ENCODE measurements around the gene PYGL. TPM values are rescaled to one million over a fixed set of nuclear protein-coding genes. Genes with fewer than 3 reads are reported as not detected.
"Not testable (repeated sequence)": the region's sequence is repeated elsewhere in the genome, so short reads cannot be mapped to it uniquely, and the experiment has no call there.

PYGL gene
- total RNA-seq, 1 experiment from 2014 or later = 199 TPM

- in situ Hi-C loops (cut with HindIII; ENCODE audit: low pct_unique_long_range_greater_than_20kb, low sequenced_read_pairs) = no loop called here
- DNase-seq (ENCODE audit: low read depth, low spot score) = no peak
Measured at GRCh38 chr14:50936016-50936340, 8.3 kb downstream of the PYGL start.

GRCh38 chr14:50935126-50936015, 8.9 kb downstream of the PYGL start:
- DNase-seq (ENCODE audit: low read depth, low spot score) = no peak
- in situ Hi-C loops (cut with HindIII; ENCODE audit: low pct_unique_long_range_greater_than_20kb, low sequenced_read_pairs) = no loop called here

- no peak for DNase-seq (ENCODE audit: low read depth, low spot score)
- in situ Hi-C loops (cut with HindIII; ENCODE audit: low pct_unique_long_range_greater_than_20kb, low sequenced_read_pairs) = no loop called here
Measured at GRCh38 chr14:50932592-50933495, 11.4 kb downstream of the PYGL start.

- in situ Hi-C loops (cut with HindIII; ENCODE audit: low pct_unique_long_range_greater_than_20kb, low sequenced_read_pairs) = no loop called here
- no peak for DNase-seq (ENCODE audit: low read depth, low spot score)
Measured at GRCh38 chr14:50932156-50932555, 12.1 kb downstream of the PYGL start.

GRCh38 chr14:50931559-50931958, 12.7 kb downstream of the PYGL start:
- no peak for DNase-seq (ENCODE audit: low read depth, low spot score)
- in situ Hi-C loops (cut with HindIII; ENCODE audit: low pct_unique_long_range_greater_than_20kb, low sequenced_read_pairs) = no loop called here

GRCh38 chr14:50929506-50929905, 14.8 kb downstream of the PYGL start:
- no peak for DNase-seq (ENCODE audit: low read depth, low spot score)
- in situ Hi-C loops (cut with HindIII; ENCODE audit: low pct_unique_long_range_greater_than_20kb, low sequenced_read_pairs) = no loop called here

- DNase-seq (ENCODE audit: low read depth, low spot score) = no peak
- in situ Hi-C loops (cut with HindIII; ENCODE audit: low pct_unique_long_range_greater_than_20kb, low sequenced_read_pairs) = no loop called here
Measured at GRCh38 chr14:50928002-50928635, 16.2 kb downstream of the PYGL start.

- in situ Hi-C loops (cut with HindIII; ENCODE audit: low pct_unique_long_range_greater_than_20kb, low sequenced_read_pairs) = no loop called here
- no peak for DNase-seq (ENCODE audit: low read depth, low spot score)
Measured at GRCh38 chr14:50926851-50927386, 17.4 kb downstream of the PYGL start.

- no peak for DNase-seq (ENCODE audit: low read depth, low spot score)
- in situ Hi-C loops (cut with HindIII; ENCODE audit: low pct_unique_long_range_greater_than_20kb, low sequenced_read_pairs) = no loop called here
Measured at GRCh38 chr14:50924843-50925242, 19.4 kb downstream of the PYGL start.

- DNase-seq (ENCODE audit: low read depth, low spot score) = no peak
- in situ Hi-C loops (cut with HindIII; ENCODE audit: low pct_unique_long_range_greater_than_20kb, low sequenced_read_pairs) = no loop called here
Measured at GRCh38 chr14:50924236-50924635, 20.0 kb downstream of the PYGL start.

GRCh38 chr14:50922803-50923202, 21.5 kb downstream of the PYGL start:
- in situ Hi-C loops (cut with HindIII; ENCODE audit: low pct_unique_long_range_greater_than_20kb, low sequenced_read_pairs) = no loop called here
- DNase-seq (ENCODE audit: low read depth, low spot score) = peak; percentile 25

GRCh38 chr14:50920482-50921230, 23.6 kb downstream of the PYGL start:
- DNase-seq (ENCODE audit: low read depth, low spot score) = peak; percentile 95
- in situ Hi-C loops (cut with HindIII; ENCODE audit: low pct_unique_long_range_greater_than_20kb, low sequenced_read_pairs) = no loop called here

- in situ Hi-C loops (cut with HindIII; ENCODE audit: low pct_unique_long_range_greater_than_20kb, low sequenced_read_pairs) = not testable (repeated sequence)
Measured at GRCh38 chr14:50919524-50919923, 24.8 kb downstream of the PYGL start.

GRCh38 chr14:50917449-50917848, 26.8 kb downstream of the PYGL start:
- DNase-seq (ENCODE audit: low read depth, low spot score) = no peak
- in situ Hi-C loops (cut with HindIII; ENCODE audit: low pct_unique_long_range_greater_than_20kb, low sequenced_read_pairs) = no loop called here

More at GRCh38 chr14:50919524-50919923, 24.8 kb downstream of the PYGL start:
- not testable (repeated sequence) for DNase-seq (ENCODE audit: low read depth, low spot score)

GRCh38 chr14:50910495-50911420, 33.5 kb downstream of the PYGL start:
- in situ Hi-C loops (cut with HindIII; ENCODE audit: low pct_unique_long_range_greater_than_20kb, low sequenced_read_pairs) = no loop called here

GRCh38 chr14:50906326-50907065, 37.8 kb downstream of the PYGL start:
- in situ Hi-C loops (cut with HindIII; ENCODE audit: low pct_unique_long_range_greater_than_20kb, low sequenced_read_pairs) = no loop called here

More at GRCh38 chr14:50910495-50911420, 33.5 kb downstream of the PYGL start:
- DNase-seq (ENCODE audit: low read depth, low spot score) = peak; percentile 35

More at GRCh38 chr14:50906326-50907065, 37.8 kb downstream of the PYGL start:
- DNase-seq (ENCODE audit: low read depth, low spot score) = peak; percentile 85

All from SK-MEL-5 (cell line).